CD14-positive monocyte (primary cell): Measurements from ENCODE around the gene TSPAN18. TPM values are rescaled to one million over a fixed set of nuclear protein-coding genes. Genes with fewer than 3 reads are reported as not detected.

ENCODE experiments used
- DNase-seq, 3 donors: peaks; one replicate each; pipeline ENCODE4 v3.0.0-alpha.2; 2011 to 2022
- H2AFZ ChIP-seq: 2 replicates; pipeline ENCODE4 v1.6.0; 2012; ENCODE audit warnings: mild to moderate bottlenecking, low read depth, low read length, inconsistent platforms; ENCODE audit not compliant: insufficient read depth, poor library complexity, severe bottlenecking
- H3K27ac ChIP-seq, 2 donors: 1 replicate in 1 of 2; 2 replicates in 1 of 2; pipeline ENCODE4 v1.5.1; 2012 to 2013; ENCODE audit warnings: low read length in 2 of 2, control low read depth in 1 of 2, inconsistent platforms in 1 of 2, low read depth in 1 of 2, mild to moderate bottlenecking in 1 of 2
- H3K27me3 ChIP-seq, 2 donors: one replicate each; pipeline versions ENCODE4 v1.6.0 to v1.6.1; 2011 to 2013; ENCODE audit warnings: low read length in 2 of 2; ENCODE audit not compliant: control insufficient read depth in 2 of 2, insufficient read depth in 2 of 2
- H3K36me3 ChIP-seq, 2 donors: replicated peaks in 1 of 2; 1 replicate in 1 of 2; 2 replicates in 1 of 2; pipeline versions ENCODE4 v1.5.1 to v1.6.1; 2012 to 2013; ENCODE audit warnings: low read length in 2 of 2, control low read depth in 1 of 2, inconsistent platforms in 1 of 2, mild to moderate bottlenecking in 1 of 2; ENCODE audit not compliant: insufficient read depth in 2 of 2, control insufficient read depth in 1 of 2
- H3K4me1 ChIP-seq, 2 donors: 1 replicate in 1 of 2; 2 replicates in 1 of 2; pipeline versions ENCODE4 v1.5.1 to v1.6.1; 2012 to 2013; ENCODE audit warnings: low read length in 2 of 2, control low read depth in 1 of 2, inconsistent platforms in 1 of 2, mild to moderate bottlenecking in 1 of 2, moderate library complexity in 1 of 2; ENCODE audit not compliant: insufficient read depth in 2 of 2, control insufficient read depth in 1 of 2
- H3K4me2 ChIP-seq: replicated peaks from 2 replicates; pipeline ENCODE3; 2012; ENCODE audit warnings: low read length, moderate library complexity, mild to moderate bottlenecking; ENCODE audit not compliant: poor library complexity, severe bottlenecking; ENCODE audit errors: extremely low read depth
- H3K4me3 ChIP-seq, 3 experiments: fragments of 200-600 bp in 1 of 3; sonication (generic) in 1 of 3; replicated peaks in 1 of 3; 1 replicate in 2 of 3; 2 replicates in 1 of 3; pipeline ENCODE4 v1.5.1; 2011 to 2013; ENCODE audit warnings: low read length in 3 of 3, mild to moderate bottlenecking in 3 of 3, control low read depth in 2 of 3, low read depth in 2 of 3, inconsistent platforms in 1 of 3, moderate library complexity in 1 of 3
- H3K79me2 ChIP-seq: 2 replicates; pipeline ENCODE4 v1.6.0; 2012; ENCODE audit warnings: mild to moderate bottlenecking, control low read depth, inconsistent platforms, low read length, moderate library complexity; ENCODE audit not compliant: insufficient read depth
- H3K9ac ChIP-seq: 2 replicates; pipeline ENCODE4 v1.6.0; 2017; ENCODE audit warnings: low read length, mild to moderate bottlenecking; ENCODE audit not compliant: insufficient read depth, poor library complexity, severe bottlenecking
- H3K9me3 ChIP-seq, 2 donors: replicated peaks in 1 of 2; 1 replicate in 1 of 2; 2 replicates in 1 of 2; pipeline versions ENCODE4 v1.5.1 to v1.6.1; 2012 to 2013; ENCODE audit warnings: low read length in 2 of 2, control low read depth in 1 of 2; ENCODE audit not compliant: control insufficient read depth in 1 of 2, insufficient read depth in 1 of 2
- H4K20me1 ChIP-seq: 2 replicates; pipeline ENCODE4 v1.6.0; 2012; ENCODE audit warnings: mild to moderate bottlenecking, low read length, control low read depth, moderate library complexity; ENCODE audit not compliant: insufficient read depth
- H3K27ac Mint-ChIP-seq, 7 donors: one replicate each; pipeline ENCODE4 v1.8.0; 2020; ENCODE audit warnings: mild to moderate bottlenecking in 7 of 7, mixed read lengths in 7 of 7, moderate library complexity in 6 of 7, inconsistent platforms in 2 of 7
- H3K27me3 Mint-ChIP-seq, 3 donors: one replicate each; pipeline ENCODE4 v1.8.0; 2021 to 2022; ENCODE audit warnings: low read depth in 3 of 3, mild to moderate bottlenecking in 3 of 3, mixed read lengths in 3 of 3, moderate library complexity in 3 of 3, inconsistent platforms in 1 of 3
- H3K36me3 Mint-ChIP-seq, 2 donors: one replicate each; pipeline ENCODE4 v1.8.0; 2020; ENCODE audit warnings: mixed read lengths in 2 of 2, inconsistent platforms in 1 of 2, mild to moderate bottlenecking in 1 of 2
- H3K4me1 Mint-ChIP-seq: one replicate; pipeline ENCODE4 v1.8.0; 2020; ENCODE audit warnings: mild to moderate bottlenecking, mixed read lengths
- H3K4me3 Mint-ChIP-seq, 2 donors: one replicate each; pipeline ENCODE4 v1.8.0; 2020; ENCODE audit warnings: mild to moderate bottlenecking in 2 of 2, mixed read lengths in 2 of 2, moderate library complexity in 1 of 2
- H3K9me3 Mint-ChIP-seq, 7 donors: one replicate each; pipeline ENCODE4 v1.8.0; 2020 to 2022; ENCODE audit warnings: mixed read lengths in 7 of 7, mild to moderate bottlenecking in 6 of 7, moderate library complexity in 6 of 7, inconsistent platforms in 2 of 7
- WGBS: methylation state at CpG from one replicate; pipeline ENCODE4 v1.1.5; 2013; ENCODE audit warnings: missing lambda C conversion rate; ENCODE audit not compliant: insufficient coverage; 5-methylcytosine and 5-hydroxymethylcytosine counted together
- intact Hi-C, 2 donors: fragments of 100-400 bp; cut with micrococcal nuclease; formaldehyde crosslinking; loops; one replicate each; pipeline versions ENCODE4 v1.15.0 to v1.15.1; 2023
- polyA plus RNA-seq, 3 donors: library from polyadenylated mRNA; depleted of rRNA in 1 of 3; unstranded in 2 of 3; stranded (reverse) in 1 of 3; fragments of 300-500 nt in 2 of 3; fragments of >200 nt in 1 of 3; fragmentation: Illumina TruSeq in 2 of 3; gene quantifications; 1 replicate in 2 of 3; 2 replicates in 1 of 3; pipeline ENCODE4 v1.2.3, GENCODE V29; 2012 to 2021
- TF ChIP-seq, protein P1 (sequence below): fragments of 200-600 bp; IDR thresholded peaks from one replicate; pipeline ENCODE4 v1.8.0; 2022; ENCODE audit warnings: antibody characterized with exemption, mild to moderate bottlenecking

The TSPAN18 gene
- polyA plus RNA-seq, 3 donors, result not detected

DNA sequence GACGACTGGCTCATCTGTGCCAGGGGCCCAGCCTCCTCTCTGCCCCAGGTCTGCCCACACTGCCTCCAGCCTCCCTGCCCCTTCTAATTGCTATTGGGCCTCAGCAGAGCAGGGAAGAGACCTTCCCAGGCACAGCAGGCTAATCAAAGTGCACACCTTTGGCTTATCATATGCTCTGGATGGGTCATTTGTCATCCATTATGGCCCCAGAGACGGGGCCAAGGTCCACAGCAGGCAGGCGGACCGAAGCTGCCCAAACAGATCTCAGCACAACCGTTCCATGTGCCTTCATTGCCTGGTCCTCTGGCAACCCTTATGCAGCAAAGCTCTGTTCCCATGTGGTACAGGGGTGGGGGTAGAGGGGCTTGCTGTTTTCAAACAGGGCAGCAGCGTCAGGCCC is 157.3 kb downstream of the TSPAN18 start:
- H3K4me1 Mint-ChIP-seq, result no peaks in the 10 kb centered on the region
- TF ChIP-seq, protein P1, sequence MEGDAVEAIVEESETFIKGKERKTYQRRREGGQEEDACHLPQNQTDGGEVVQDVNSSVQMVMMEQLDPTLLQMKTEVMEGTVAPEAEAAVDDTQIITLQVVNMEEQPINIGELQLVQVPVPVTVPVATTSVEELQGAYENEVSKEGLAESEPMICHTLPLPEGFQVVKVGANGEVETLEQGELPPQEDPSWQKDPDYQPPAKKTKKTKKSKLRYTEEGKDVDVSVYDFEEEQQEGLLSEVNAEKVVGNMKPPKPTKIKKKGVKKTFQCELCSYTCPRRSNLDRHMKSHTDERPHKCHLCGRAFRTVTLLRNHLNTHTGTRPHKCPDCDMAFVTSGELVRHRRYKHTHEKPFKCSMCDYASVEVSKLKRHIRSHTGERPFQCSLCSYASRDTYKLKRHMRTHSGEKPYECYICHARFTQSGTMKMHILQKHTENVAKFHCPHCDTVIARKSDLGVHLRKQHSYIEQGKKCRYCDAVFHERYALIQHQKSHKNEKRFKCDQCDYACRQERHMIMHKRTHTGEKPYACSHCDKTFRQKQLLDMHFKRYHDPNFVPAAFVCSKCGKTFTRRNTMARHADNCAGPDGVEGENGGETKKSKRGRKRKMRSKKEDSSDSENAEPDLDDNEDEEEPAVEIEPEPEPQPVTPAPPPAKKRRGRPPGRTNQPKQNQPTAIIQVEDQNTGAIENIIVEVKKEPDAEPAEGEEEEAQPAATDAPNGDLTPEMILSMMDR, result no peak
- H3K27me3 Mint-ChIP-seq, result peaks cover 3 to 16% (median 8%) of the 10 kb centered on the region in 3 donors
- H3K4me3 ChIP-seq, result no peak overlapping the region
- no peak overlapping the region for H3K4me2 ChIP-seq
- H3K4me1 ChIP-seq, result no peaks in the 10 kb centered on the region
- no peak overlapping the region for H3K9ac ChIP-seq
- no peaks in the 10 kb centered on the region for H3K79me2 ChIP-seq
- H3K36me3 Mint-ChIP-seq, result no peaks in the 10 kb centered on the region
- DNase-seq, result no peak
- H2AFZ ChIP-seq, result no peak overlapping the region
- H3K27ac ChIP-seq, result no peak overlapping the region
- no peak overlapping the region for H3K4me3 Mint-ChIP-seq
- intact Hi-C loops, result no loop called here
- H3K27ac Mint-ChIP-seq, result no peak overlapping the region
- peaks cover 0 to 2% of the 10 kb centered on the region in 2 donors for H3K27me3 ChIP-seq
- H3K36me3 ChIP-seq, result no peaks in the 10 kb centered on the region
- no peaks in the 10 kb centered on the region for H3K9me3 ChIP-seq
- 93% methylated on average over 5 of the region's 6 CpGs for WGBS
- H4K20me1 ChIP-seq, result no peaks in the 10 kb centered on the region
- no peaks in the 10 kb centered on the region for H3K9me3 Mint-ChIP-seq

DNA sequence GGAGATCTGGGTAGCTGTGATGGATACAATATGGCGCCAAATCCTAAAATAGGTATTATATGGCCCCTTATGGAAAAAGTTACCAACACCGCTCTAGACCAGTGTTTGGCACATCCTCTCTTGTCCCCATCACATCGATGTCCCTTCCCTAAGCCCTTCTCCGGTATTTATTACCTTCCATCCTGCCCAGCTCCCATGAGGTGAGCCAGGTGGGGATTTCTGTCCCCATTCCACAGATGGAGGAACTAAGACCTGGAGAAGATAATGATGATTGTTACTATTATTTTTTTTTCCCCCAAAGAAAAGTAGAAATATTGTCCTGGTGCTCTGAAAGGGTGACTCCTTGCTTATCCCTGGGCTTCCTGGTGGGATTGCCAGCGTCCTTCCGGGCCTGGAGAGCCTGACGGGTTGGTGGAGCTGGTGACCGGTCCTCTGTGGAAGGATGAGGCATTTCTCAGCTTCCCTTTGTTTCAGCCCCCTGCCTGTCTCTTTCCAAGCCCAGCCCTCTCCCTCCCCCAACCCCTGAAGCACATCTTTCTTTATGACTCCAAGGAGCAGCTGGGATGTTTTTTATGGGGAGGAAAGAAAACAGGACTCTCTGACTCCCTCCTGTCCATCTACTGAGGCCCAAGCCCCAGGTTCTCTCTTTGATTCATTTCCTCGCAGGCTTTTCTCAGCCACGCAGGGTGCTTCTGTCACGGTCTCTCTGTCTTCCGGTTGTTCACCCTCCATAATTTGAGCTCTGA is 158.5 kb downstream of the TSPAN18 start:
- H3K4me3 ChIP-seq, result no peak overlapping the region
- no peaks in the 10 kb centered on the region for H3K9me3 ChIP-seq
- H3K79me2 ChIP-seq, result no peaks in the 10 kb centered on the region
- H3K27ac ChIP-seq, result no peak overlapping the region
- no peak overlapping the region for H3K9ac ChIP-seq
- intact Hi-C loops, result no loop called here
- no peak for DNase-seq
- H3K36me3 ChIP-seq, result no peaks in the 10 kb centered on the region
- no peaks in the 10 kb centered on the region for H4K20me1 ChIP-seq
- Mint-ChIP-seq H3K36me3 (no peaks in the 10 kb centered on the region), H3K27ac (no peak overlapping the region), H3K4me1 (no peaks in the 10 kb centered on the region), H3K4me3 (no peak overlapping the region), H3K27me3 (peaks cover 3 to 19% (median 12%) of the 10 kb centered on the region in 3 donors), H3K9me3 (no peaks in the 10 kb centered on the region)
- 75% methylated on average over 4 of the region's 12 CpGs for WGBS
- no peak overlapping the region for H3K4me2 ChIP-seq
- no peak overlapping the region for H2AFZ ChIP-seq
- H3K4me1 ChIP-seq, result no peaks in the 10 kb centered on the region
- peaks cover 0 to 2% of the 10 kb centered on the region in 2 donors for H3K27me3 ChIP-seq
- TF ChIP-seq, protein P1, result no peak
